ENCODE results near the gene SCART1. TPM values are rescaled to one million over a fixed set of nuclear protein-coding genes. Genes with fewer than 3 reads are reported as not detected.
"Not testable (repeated sequence)": the region's sequence is repeated elsewhere in the genome, so short reads cannot be mapped to it uniquely, and the experiment has no call there.

SCART1 gene
- 0.74 and 5.6 TPM in 2 replicates for total RNA-seq
- 0.89 and 1.8 TPM in 2 replicates for polyA plus RNA-seq

DNA sequence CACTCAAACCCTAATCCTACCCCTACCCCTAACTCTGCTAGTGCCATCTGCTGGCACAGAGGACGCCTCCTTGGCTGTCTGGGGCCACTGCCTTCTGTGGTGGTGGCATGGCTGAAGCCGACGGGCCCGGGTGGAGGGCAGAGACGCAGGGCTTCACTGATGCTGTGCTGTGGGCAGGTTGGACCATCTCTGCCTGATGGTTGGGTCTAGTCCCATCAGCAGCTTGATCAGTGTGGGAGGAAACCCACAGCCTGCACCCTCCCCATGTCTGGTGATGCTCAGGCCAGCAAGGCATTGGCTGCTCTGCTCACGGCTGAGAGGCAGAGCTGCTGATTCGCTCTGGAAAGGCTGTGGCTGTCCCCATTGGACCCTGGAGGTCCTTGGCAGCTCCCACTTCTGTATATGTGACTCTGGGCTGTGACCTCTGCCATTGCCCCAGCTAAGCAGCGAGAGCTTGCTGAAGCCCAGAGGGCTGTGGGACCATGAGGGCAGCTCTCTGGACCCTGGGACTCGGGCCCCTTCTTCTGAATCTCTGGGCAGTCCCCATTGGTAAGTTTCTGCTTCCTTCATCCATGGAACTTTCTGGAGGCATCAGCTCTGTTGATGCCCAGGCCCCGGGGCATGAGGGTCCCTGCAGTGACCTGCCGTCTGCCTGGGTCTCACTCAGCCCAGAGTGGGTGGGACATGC lies at the start of gene SCART1:
Gene SCART1, plus strand, starts transcription at position 430 of the 688 bp plus-strand sequence. Its CDS starts 53 bp downstream, at position 483.
- TF ChIP-seq, protein P1, sequence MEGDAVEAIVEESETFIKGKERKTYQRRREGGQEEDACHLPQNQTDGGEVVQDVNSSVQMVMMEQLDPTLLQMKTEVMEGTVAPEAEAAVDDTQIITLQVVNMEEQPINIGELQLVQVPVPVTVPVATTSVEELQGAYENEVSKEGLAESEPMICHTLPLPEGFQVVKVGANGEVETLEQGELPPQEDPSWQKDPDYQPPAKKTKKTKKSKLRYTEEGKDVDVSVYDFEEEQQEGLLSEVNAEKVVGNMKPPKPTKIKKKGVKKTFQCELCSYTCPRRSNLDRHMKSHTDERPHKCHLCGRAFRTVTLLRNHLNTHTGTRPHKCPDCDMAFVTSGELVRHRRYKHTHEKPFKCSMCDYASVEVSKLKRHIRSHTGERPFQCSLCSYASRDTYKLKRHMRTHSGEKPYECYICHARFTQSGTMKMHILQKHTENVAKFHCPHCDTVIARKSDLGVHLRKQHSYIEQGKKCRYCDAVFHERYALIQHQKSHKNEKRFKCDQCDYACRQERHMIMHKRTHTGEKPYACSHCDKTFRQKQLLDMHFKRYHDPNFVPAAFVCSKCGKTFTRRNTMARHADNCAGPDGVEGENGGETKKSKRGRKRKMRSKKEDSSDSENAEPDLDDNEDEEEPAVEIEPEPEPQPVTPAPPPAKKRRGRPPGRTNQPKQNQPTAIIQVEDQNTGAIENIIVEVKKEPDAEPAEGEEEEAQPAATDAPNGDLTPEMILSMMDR (IDR thresholded peaks at IDR 0.05; ENCODE audit: low read depth, low read length): no peak
- Histone ChIP-seq H3K4me1 (ENCODE audit: low read depth) (no peaks in the 10 kb centered on the region), H3K27ac (no peak within 1 kb of the TSS), H3K4me3 (no peak within 1 kb of the TSS), H3K27me3 (no peaks in the 10 kb centered on the region), H3K36me3 (no peaks in the 10 kb centered on the region), H3K9me3 (ENCODE audit: low read depth) (no peaks in the 10 kb centered on the region)
- DNase-seq (ENCODE audit: low read depth in 1 of 2, low spot score in 1 of 2): no peak

DNA sequence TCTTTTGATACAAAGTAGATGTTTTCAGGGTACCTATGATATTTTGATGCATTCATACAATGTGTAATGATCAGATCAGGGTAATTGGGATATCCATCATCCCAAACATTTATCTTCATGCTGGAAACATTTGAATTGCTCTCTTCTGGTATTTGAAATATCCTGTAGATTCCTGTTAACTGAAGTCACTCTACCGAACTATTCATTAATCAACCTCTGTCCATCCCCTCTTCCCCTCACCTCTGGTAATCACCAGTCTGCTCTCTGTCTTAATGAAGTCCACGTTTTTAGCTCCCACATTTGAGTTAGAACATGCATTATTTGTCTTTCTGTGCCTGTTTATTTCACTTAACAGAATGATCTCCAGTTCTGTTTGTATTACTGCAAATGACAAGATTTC lies 48.5 kb upstream of the SCART1 start:
- no peaks in the 10 kb centered on the region for H3K9me3 ChIP-seq (ENCODE audit: low read depth)
- DNase-seq (ENCODE audit: low read depth in 1 of 2, low spot score in 1 of 2): no peak
- no peak overlapping the region for H3K27ac ChIP-seq
- no peaks in the 10 kb centered on the region for H3K27me3 ChIP-seq
- H3K4me1 ChIP-seq (ENCODE audit: low read depth): no peaks in the 10 kb centered on the region
- H3K36me3 ChIP-seq: peaks cover 26% of the 10 kb centered on the region
- no peak overlapping the region for H3K4me3 ChIP-seq
- TF ChIP-seq, protein P1 (IDR thresholded peaks at IDR 0.05; ENCODE audit: low read depth, low read length): no peak

DNA sequence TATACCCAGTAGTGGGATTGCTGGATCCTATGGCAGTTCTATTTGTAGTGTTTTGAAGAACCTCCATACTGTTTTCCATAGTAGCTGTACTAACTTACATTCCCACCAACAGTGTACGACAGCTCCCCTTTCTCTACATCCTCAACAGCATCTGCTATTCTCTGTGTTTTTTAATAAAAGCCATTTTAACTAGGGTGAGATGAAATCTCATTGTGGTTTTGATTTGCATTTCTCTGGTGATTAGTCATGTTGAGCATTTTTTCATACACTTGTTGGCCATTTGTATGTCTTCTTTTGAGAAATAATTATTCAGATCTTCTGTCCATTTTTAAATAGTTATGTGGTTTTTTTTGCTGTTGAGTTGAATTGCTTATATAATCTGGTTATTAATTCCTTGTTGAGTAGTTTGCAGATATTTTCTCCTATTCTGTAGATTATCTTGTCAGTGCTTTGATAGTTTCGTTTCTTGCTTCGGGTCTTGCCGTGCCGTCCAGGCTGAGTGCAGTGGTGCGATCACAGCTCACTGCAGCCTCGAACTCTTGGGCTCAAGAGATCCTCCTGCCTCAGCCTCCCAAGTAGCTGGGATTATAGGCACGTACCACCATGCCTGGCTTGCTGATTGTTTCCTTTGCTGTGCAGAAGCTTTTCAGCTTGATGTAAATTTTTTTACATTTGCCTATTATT lies 47.8 kb upstream of the SCART1 start:
- Histone ChIP-seq H3K27ac (no peak overlapping the region), H3K36me3 (peaks cover 33% of the 10 kb centered on the region), H3K4me1 (ENCODE audit: low read depth) (no peaks in the 10 kb centered on the region), H3K4me3 (no peak overlapping the region), H3K9me3 (ENCODE audit: low read depth) (no peaks in the 10 kb centered on the region), H3K27me3 (no peaks in the 10 kb centered on the region)
- DNase-seq (ENCODE audit: low read depth in 1 of 2, low spot score in 1 of 2): peak in 1 of 2 donors; percentile 23
- TF ChIP-seq, protein P1 (IDR thresholded peaks at IDR 0.05; ENCODE audit: low read depth, low read length): no peak

DNA sequence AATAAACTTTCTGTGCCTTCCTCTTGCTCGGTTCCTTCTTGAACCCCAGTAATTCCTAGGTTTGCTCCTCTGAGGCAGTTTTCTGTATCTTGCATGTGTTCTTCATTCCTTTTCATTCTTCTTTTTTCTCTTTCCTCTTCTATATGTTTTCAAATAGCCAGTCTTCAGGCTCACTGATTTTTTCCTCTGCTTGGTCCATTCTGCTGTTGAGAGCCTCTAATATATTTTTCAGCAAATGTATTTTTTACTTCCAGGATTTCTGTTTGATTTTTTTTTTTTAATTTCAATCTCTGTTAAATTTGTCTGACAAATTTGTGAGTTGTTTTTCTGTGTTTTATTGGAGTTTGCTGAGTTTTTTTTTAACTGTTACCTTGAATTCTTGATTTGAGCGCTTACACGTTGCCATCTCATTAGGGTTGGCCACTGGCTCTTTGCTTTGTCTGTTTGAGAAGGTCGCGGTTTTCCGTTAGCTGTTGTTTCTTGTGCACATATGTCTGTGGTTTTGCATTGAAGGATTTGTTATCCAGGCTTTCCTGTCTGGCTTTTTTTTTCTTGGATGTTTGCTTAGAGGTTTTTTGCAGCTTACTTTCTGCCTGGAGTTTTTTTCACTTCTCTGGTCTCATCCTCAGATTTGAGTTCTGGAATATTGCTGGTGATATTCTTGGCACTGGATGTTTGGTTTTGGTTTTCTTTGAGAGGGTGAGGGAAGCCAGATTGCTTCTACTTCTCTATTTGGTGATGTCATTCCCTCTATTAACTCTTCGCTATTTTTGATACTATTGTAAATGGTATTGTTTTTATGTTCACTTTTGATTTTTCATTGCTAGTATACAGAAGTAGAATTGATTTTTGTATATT lies 42.0 kb upstream of the SCART1 start:
- peaks cover 18% of the 10 kb centered on the region for H3K36me3 ChIP-seq
- H3K9me3 ChIP-seq (ENCODE audit: low read depth): no peaks in the 10 kb centered on the region
- H3K27me3 ChIP-seq: no peaks in the 10 kb centered on the region
- H3K27ac ChIP-seq: no peak overlapping the region
- no peak for DNase-seq (ENCODE audit: low read depth in 1 of 2, low spot score in 1 of 2)
- no peaks in the 10 kb centered on the region for H3K4me1 ChIP-seq (ENCODE audit: low read depth)
- H3K4me3 ChIP-seq: no peak overlapping the region
- TF ChIP-seq, protein P1 (IDR thresholded peaks at IDR 0.05; ENCODE audit: low read depth, low read length): no peak

DNA sequence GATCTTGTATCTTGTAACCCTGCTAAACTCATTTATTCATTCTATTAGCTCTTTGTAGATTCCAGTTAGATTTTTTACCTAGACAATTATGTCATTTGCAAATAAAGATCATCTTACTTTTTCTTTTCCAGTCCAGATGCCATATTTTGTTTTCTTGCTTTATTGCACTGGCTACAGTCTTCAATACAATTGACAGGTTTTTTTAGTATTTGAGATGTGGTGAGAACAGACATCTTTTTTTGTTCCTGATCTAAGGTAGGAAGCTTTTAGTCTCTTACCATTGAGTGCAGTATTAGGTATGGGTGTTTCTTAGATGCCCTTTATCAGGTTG lies 41.4 kb upstream of the SCART1 start:
- H3K27ac ChIP-seq: no peak overlapping the region
- H3K36me3 ChIP-seq: peaks cover 18% of the 10 kb centered on the region
- no peak for DNase-seq (ENCODE audit: low read depth in 1 of 2, low spot score in 1 of 2)
- H3K9me3 ChIP-seq (ENCODE audit: low read depth): no peaks in the 10 kb centered on the region
- H3K4me3 ChIP-seq: no peak overlapping the region
- TF ChIP-seq, protein P1 (IDR thresholded peaks at IDR 0.05; ENCODE audit: low read depth, low read length): no peak
- no peaks in the 10 kb centered on the region for H3K27me3 ChIP-seq
- no peaks in the 10 kb centered on the region for H3K4me1 ChIP-seq (ENCODE audit: low read depth)

DNA sequence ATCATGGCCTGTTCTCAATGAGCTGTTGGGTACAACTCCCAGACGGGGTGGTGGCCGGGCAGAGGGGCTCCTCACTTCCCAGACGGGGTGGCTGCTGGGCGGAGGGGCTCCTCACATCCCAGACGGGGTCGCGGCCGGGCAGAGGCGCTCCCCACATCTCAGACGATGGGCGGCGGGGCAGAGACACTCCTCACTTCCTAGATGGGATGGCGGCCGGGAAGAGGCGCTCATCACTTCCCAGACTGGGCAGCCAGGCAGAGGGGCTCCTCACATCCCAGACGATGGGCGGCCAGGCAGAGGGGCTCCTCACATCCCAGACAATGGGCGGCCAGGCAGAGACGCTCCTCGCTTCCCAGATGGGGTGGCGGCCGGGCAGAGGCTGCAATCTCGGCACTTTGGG lies 39.3 kb upstream of the SCART1 start:
- not testable (repeated sequence) for H3K9me3 ChIP-seq (ENCODE audit: low read depth); H3K27me3 ChIP-seq

More for the DNA sequence above, 39.3 kb upstream of the SCART1 start:
- peaks cover 21% of the 10 kb centered on the region for H3K36me3 ChIP-seq
- not testable (repeated sequence) for H3K27ac ChIP-seq; DNase-seq (ENCODE audit: low read depth in 1 of 2, low spot score in 1 of 2); H3K4me3 ChIP-seq; H3K4me1 ChIP-seq (ENCODE audit: low read depth)

All from cardiac muscle cell (in vitro differentiated cells and primary cell).